Measurements from ENCODE around the gene GPC6. TPM values are rescaled to one million over a fixed set of nuclear protein-coding genes. Genes with fewer than 3 reads are reported as not detected.

Gene GPC6
- total and polyA plus RNA-seq, 2 donors (not counting 3 experiments of a cell fraction or from before 2014, with no cell fraction given), result 0.01 TPM; not detected in 1

DNA sequence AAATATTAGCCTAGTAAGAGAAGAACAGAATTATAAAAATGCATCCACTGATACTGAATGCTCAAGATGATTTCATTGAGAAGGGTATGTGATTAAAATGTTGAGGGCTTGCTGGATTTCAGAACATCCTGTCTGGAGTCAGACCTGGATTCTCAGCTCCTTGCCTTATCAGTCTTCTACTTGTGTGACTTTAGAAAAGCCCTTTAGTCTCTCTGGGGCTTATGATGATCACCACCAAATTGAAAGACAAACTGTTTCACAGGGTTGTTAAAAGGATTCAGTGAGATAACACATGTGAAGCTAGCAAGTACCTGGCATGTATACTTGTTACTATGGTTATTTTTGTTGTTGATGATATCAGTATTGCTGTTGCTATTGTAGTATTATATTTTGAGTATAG, 118.4 kb downstream of the GPC6 start:
- H2AFZ ChIP-seq (ENCODE audit: low read depth, low read length), result no peak overlapping the region
- no peak for FAIRE-seq
- H3K79me2 ChIP-seq (ENCODE audit: control insufficient read depth, insufficient read depth, low read length), result no peaks in the 10 kb centered on the region
- H3K9me3 ChIP-seq (replicated peaks; ENCODE audit: control insufficient read depth, insufficient read depth, low read length), result peaks cover 3% of the 10 kb centered on the region
- no peak overlapping the region for H3K27ac ChIP-seq (ENCODE audit: insufficient read depth, low read depth, low read length)
- no peak for DNase-seq (ENCODE audit: low read depth, low spot score)
- dilution Hi-C loops (cut with MboI; ENCODE audit: extremely low pct_ligation_motif_present, low sequenced_read_pairs), result no loop called here
- intact Hi-C loops (cut with micrococcal nuclease), result no loop called here
- H3K4me1 ChIP-seq (ENCODE audit: control insufficient read depth, extremely low read depth, insufficient read depth, low read length), result no peaks in the 10 kb centered on the region
- H3K4me2 ChIP-seq (ENCODE audit: insufficient read depth, low read length), result no peak overlapping the region
- no peaks in the 10 kb centered on the region for H3K36me3 ChIP-seq (ENCODE audit: control insufficient read depth in 2 of 2, extremely low read depth in 1 of 2, insufficient read depth in 2 of 2, low read length in 2 of 2)
- POLR2A ChIA-PET, result no interaction called here
- no peak overlapping the region for H3K9ac ChIP-seq (replicated peaks; ENCODE audit: extremely low read depth, insufficient read depth, low read length)
- no peak overlapping the region for H3K4me3 ChIP-seq (replicated peaks in 1 of 3; ENCODE audit: insufficient read depth in 1 of 3, low read depth in 1 of 3, low read length in 3 of 3)
- H4K20me1 ChIP-seq (replicated peaks; ENCODE audit: control insufficient read depth, extremely low read depth, insufficient read depth, low read length), result no peaks in the 10 kb centered on the region
- CTCF ChIA-PET, result no interaction called here
- no peaks in the 10 kb centered on the region for H3K9me1 ChIP-seq (replicated peaks; ENCODE audit: control insufficient read depth, extremely low read depth, insufficient read depth, low read length)
- no TSS peak for BruUV-seq (replicated peaks)
- no peaks in the 10 kb centered on the region for H3K27me3 ChIP-seq (ENCODE audit: control insufficient read depth in 2 of 2, insufficient read depth in 2 of 2, low read length in 2 of 2)
- TF ChIP-seq, protein P1, sequence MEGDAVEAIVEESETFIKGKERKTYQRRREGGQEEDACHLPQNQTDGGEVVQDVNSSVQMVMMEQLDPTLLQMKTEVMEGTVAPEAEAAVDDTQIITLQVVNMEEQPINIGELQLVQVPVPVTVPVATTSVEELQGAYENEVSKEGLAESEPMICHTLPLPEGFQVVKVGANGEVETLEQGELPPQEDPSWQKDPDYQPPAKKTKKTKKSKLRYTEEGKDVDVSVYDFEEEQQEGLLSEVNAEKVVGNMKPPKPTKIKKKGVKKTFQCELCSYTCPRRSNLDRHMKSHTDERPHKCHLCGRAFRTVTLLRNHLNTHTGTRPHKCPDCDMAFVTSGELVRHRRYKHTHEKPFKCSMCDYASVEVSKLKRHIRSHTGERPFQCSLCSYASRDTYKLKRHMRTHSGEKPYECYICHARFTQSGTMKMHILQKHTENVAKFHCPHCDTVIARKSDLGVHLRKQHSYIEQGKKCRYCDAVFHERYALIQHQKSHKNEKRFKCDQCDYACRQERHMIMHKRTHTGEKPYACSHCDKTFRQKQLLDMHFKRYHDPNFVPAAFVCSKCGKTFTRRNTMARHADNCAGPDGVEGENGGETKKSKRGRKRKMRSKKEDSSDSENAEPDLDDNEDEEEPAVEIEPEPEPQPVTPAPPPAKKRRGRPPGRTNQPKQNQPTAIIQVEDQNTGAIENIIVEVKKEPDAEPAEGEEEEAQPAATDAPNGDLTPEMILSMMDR (IDR thresholded peaks at IDR 0.05; ENCODE audit: extremely low read depth in 1 of 2, insufficient read depth in 1 of 2, low read depth in 1 of 2, low read length in 2 of 2), result no peak
- TF ChIP-seq, protein P2, sequence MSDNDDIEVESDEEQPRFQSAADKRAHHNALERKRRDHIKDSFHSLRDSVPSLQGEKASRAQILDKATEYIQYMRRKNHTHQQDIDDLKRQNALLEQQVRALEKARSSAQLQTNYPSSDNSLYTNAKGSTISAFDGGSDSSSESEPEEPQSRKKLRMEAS (IDR thresholded peaks at IDR 0.05; ENCODE audit: insufficient read depth, insufficient read length), result no peak
- TF ChIP-seq JUN (IDR thresholded peaks at IDR 0.05; ENCODE audit: borderline replicate concordance, insufficient read depth, insufficient read length, low read depth) (no peak), MYC (IDR thresholded peaks at IDR 0.05; ENCODE audit: low read depth, low read length) (no peak), FOS (IDR thresholded peaks at IDR 0.05; ENCODE audit: borderline replicate concordance, insufficient read depth, low read length) (no peak), EZH2 (IDR thresholded peaks at IDR 0.05; ENCODE audit: borderline replicate concordance, low read depth, low read length, severe bottlenecking) (no peak), POLR2A (IDR thresholded peaks at IDR 0.05; ENCODE audit: low read depth, low read length) (no peak), POLR2AphosphoS5 (IDR thresholded peaks at IDR 0.05; ENCODE audit: insufficient read depth, low read depth, low read length) (no peak), GATA2 (IDR thresholded peaks at IDR 0.05; ENCODE audit: insufficient read depth, insufficient read length, low read depth, low read length) (no peak)

Data from endothelial cell of umbilical vein (primary cell).